Measurements from ENCODE around the gene UQCRQ.

UQCRQ gene

DNA sequence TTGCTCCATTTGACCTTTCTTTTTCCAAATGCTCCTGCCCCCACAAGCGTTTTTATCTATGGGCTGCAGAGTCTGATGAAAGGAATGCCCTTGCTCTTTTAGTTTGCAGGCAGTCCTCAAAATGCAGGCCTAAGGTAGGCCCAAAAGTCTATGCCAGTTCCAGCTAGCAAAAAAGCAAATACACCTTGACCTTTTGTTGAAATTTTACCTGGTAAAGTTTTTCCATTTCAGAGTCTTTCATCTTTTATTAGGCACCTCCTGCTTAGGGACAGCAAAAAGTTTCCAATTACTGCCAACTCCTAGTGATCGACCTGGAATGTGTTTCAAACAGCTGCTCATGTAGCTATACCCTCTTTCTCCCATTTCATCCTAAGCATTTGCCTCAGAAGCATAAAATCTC, 4.4 kb downstream of the UQCRQ start:
- DNase-seq (ENCODE audit: low spot score) (no peak), FAIRE-seq (no peak)

DNA sequence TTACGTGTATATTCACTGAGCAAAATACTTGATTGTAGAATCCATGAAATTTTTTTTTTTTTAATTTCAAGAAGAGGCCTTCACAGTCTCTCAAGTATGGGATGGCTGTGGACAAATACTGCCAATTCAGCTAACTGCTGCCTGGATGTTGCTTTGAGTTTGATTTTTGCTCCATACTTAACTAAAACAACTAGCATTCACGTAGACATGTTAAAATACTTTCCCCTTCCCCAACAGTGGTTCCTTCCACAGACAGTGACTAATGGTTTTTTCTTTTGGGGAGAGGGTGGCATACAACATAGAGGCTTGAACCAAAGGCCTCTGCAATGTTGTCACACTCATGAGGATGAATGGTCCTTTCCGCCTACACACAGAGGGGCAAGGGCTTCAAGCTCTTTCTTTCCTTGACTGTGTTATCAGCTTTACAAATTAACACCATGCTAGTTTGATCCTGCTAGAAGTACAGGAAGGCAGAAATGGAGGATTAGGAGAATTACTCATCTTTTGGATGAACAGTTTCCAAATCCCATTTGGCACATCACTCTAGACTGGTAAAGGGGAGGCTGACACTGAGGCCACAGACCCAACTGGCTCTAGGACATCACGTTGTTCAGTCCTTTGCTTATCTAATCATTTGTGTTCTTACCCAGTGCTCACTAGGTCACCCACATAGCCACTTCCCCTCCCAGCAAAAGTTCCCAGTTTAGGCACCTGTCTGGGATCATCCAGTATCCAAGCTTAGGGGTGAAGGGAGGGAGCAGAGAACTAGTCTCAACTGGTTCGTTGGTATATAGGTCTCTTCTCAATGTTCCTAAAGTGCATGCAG, 5.2 kb downstream of the UQCRQ start:
- DNase-seq (ENCODE audit: low spot score) (no peak), FAIRE-seq (no peak)

- FAIRE-seq, result no peak
- DNase-seq (ENCODE audit: low spot score), result no peak
These were observed 6.3 kb downstream of the UQCRQ start for GRCh38 chr5:132872788-132873118.

DNA sequence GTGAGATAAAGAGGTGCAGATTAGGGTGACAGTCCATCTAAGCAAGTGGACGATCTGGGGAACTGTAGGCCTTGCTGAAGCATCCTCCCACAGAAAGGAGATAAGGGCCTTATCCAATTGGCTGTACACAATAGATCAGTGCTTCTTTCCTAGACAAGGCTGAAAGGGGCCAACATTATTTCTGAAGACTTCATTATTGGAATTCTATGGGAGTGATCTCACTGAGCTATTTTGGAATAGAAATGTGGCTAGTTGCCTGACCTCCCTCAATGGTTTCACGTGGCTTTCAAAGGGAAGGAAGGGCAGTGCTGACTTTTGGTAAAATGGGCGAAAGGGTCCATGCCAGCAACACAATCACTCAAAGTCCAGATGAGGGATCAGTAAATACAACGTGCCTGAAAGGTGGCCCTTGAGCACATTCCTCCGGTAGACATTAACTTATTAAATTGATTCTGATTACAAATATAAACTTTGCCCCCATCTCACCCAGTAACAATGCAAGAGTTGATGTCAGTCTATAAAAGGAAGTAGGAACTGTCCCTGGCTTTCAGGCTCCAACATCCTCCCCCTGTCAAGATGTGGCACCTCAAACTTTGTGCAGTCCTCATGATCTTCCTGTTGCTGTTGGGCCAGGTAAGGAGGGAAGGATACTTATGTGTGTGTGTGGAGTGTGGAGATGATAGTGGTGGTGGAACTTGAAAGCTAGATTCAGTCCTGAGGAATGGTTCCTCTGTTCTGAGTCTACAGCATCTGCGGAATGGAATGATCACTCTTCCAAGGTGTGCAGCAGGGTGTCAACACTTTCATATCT, 6.9 kb downstream of the UQCRQ start, which contains the start of gene LEAP2:
Gene LEAP2, plus strand, starts transcription at position 550 of the 811 bp plus-strand sequence. Its CDS starts 27 bp downstream, at position 577.
- DNase-seq (ENCODE audit: low spot score), result no peak
- no peak for FAIRE-seq

DNA sequence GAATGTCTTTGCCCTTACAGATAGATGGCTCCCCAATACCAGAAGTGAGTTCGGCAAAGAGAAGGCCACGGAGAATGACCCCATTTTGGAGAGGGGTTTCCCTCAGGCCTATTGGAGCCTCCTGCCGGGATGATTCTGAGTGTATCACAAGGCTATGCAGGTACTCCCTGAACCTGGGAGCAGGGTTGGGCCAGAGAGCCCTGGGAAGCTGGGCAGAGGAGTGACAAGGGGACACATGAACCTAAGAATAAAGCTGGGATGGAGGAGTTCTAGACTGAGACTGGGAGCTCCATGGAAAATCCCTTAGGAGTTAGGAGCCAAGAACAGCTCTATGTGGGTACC, 7.5 kb downstream of the UQCRQ start:
- FAIRE-seq, result no peak

DNA sequence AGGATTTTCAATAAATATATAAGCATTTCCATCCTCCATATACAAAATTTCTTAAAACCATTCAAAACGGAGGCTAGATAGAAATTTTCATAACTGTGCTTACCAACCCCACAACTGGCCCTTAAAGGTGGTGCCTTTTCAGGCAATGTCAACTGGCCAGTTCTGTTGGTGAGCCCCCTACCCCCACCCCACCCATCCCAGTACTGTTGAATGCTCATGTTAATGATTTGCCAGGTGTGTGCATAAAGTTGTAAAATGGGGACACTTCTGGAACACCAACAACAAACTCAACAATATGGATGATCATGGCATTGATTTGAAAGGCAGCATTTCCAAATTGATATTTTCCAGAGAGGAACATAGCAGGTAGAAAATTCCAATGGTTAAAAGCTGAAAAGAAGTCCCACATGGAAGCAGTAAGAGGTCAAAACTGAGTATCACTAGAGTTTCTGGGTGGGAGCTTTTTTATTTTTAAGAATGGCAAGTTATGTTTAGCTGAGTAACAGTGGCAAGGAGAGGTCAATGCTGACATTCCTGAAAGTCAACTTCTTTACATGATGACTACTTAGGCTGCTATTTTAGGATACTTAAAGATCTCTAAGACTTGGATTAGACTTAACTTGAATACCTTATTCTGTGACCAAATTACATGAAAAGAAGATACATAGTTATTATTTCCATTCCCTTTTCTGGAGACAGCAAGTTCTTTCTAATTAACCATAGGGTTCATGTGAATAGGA, 9.7 kb downstream of the UQCRQ start:
- FAIRE-seq (peak; percentile 42), DNase-seq (ENCODE audit: low spot score) (no peak)

More for the DNA sequence above, 7.5 kb downstream of the UQCRQ start:
- DNase-seq (ENCODE audit: low spot score), result no peak

GRCh38 chr5:132877466-132877865, 11.0 kb downstream of the UQCRQ start:
- FAIRE-seq, result no peak
- no peak for DNase-seq (ENCODE audit: low spot score)

- no peak for FAIRE-seq
- no peak for DNase-seq (ENCODE audit: low spot score)
These were observed 11.5 kb downstream of the UQCRQ start for GRCh38 chr5:132877938-132878337.

DNA sequence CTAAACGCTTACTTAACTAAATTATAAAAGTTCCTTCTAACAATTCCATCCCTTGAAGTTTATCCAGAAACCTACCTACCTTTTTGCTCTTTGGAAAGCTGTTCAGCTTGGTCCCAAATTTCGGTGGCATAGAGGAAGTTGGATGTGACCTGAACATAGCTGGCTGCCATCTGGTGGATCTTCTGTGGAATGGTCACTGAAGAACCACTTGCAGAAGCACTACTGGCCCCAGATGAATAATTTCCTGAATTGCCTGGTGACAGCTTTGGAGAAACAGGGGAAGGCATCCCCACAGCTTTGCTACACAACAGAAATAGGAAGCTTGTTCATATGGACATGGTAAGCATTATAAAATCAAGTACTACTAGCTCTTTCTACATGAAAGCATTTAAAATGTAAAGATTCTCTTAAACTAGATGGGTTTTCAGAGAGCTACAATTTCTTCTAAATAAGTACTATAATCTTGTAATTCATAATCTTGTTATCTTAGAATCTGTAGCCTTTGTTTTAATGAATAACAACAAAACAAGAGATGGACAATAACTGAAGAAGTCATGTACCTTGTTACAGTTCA, 16.9 kb downstream of the UQCRQ start:
- FAIRE-seq (no peak), DNase-seq (ENCODE audit: low spot score) (peak; percentile 73)

GRCh38 chr5:132884548-132884947, 18.1 kb downstream of the UQCRQ start:
- DNase-seq (ENCODE audit: low spot score) (no peak), FAIRE-seq (no peak)

DNA sequence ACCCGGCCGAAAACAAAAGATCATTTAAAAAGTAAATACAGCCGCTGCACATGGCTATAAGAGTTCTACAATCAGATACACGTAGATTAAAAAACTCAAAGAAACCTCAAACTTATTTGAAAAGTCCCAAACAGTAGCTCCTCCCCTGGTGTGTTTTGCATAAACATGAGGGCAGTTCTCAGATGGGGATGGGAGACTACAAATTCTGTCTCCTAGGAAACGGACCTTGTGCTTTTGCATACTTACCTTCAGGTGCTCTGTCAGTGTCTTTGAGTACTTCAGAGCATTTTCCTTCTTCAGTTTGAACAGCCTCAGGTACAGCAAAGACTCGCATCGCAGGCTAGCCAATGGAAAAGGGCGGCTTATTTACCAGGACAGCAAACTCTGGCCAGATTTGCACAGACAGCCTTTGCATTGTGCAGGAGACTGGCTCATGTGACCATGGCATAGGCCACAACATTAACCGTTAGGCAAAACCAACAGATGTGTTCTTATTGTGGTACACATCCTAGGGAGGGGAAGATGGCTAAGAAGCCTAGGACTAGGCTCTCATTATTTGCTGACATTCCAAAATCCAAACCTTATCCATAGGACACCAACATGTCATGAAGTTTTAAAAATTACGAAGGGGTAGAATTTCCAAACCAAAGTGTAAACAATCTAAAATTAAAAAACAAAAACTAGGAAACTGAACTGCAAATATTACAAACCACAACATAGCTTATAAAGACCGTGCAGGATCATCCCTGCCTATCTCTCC, 19.8 kb downstream of the UQCRQ start:
- DNase-seq (ENCODE audit: low spot score), result no peak
- FAIRE-seq, result no peak

GRCh38 chr5:132887283-132887682, 20.8 kb downstream of the UQCRQ start:
- DNase-seq (ENCODE audit: low spot score) (no peak), FAIRE-seq (no peak)

- no peak for FAIRE-seq
- no peak for DNase-seq (ENCODE audit: low spot score)
These were observed 23.1 kb downstream of the UQCRQ start for GRCh38 chr5:132889501-132889900.

DNA sequence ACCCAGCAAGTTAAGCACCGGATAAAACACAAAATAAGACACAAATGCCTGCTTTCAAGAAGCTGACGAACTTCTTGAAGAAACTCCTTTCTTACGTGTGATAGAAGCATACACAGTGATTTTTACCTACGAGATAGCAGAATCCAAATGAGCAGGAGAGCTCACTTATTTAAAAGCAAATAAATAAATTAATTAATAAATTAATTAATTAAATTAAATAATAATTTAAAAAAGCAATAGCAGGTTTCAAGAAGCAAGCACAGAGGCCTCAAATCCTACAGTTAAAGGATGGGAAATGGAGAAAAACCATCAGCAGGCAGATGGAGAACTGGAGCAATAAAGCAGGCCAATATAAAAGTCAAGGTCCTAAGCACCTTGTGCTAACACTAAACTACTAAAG, 24.4 kb downstream of the UQCRQ start:
- DNase-seq (ENCODE audit: low spot score), result no peak
- FAIRE-seq, result no peak

GRCh38 chr5:132895719-132896305, 29.4 kb downstream of the UQCRQ start:
- DNase-seq (ENCODE audit: low spot score) (no peak), FAIRE-seq (no peak)

- no peak for FAIRE-seq
- no peak for DNase-seq (ENCODE audit: low spot score)
These were observed 30.2 kb downstream of the UQCRQ start for GRCh38 chr5:132896685-132897084.

DNA sequence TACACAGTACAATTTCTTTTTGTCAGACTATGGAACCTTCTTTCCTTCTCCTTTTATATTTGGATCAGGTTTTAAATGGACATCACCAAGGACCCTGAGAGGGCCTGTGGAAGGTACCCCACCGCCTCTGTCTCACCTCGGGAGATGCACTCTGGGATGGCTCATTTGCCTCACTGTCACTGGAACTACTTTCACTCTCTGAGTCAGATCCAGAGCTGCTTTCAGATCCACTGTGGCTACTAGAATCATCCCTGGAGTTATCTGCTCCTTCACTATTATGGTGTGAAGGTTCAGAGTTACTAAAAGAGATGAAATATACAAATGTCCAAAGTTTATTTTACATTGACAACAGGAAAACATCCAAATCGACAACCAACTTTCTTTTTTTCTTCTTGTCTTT, 31.7 kb downstream of the UQCRQ start:
- DNase-seq (ENCODE audit: low spot score) (no peak), FAIRE-seq (no peak)

DNA sequence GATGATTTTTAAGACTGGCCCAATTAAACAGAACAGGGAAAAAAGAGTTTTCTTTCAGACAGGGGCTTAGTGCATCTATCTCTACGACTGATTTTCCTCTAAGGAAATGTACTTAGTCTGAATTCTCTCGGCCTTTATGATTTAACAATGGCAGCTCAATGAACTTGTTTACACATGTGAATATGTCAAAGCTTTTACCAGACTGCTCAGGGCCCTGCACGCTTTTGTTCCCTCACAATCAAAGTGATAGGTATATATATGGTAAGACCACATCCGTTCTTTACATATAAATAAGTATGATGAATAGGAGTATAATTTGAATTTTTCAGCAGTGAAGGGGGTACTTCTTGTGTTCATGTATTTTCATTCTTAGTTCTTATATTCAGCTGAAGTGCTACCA, 34.6 kb downstream of the UQCRQ start:
- DNase-seq (ENCODE audit: low spot score) (no peak), FAIRE-seq (no peak)

DNA sequence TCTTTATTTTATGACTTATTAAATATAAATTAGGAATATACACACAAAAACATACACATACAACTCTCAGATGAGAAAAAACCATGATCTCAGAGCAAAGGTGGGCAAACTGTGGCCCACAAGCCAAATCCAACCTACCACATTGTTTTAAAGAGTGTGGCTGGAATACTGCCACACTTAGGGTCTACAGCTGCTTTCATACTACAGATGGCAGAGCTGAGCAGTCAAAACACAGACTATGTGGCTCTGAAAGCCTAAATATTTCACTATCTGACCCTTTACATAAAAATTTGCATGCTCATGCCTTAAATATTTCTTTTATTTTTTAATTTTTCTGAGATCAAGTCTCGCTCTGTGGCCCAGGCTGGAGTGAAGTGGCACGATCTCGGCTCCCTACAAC, 35.3 kb downstream of the UQCRQ start:
- FAIRE-seq, result no peak
- no peak for DNase-seq (ENCODE audit: low spot score)

- DNase-seq (ENCODE audit: low spot score) (no peak), FAIRE-seq (no peak)
These were observed 39.5 kb downstream of the UQCRQ start for GRCh38 chr5:132905938-132906337.

GRCh38 chr5:132907161-132907560, 40.7 kb downstream of the UQCRQ start:
- DNase-seq (ENCODE audit: low spot score) (no peak), FAIRE-seq (no peak)

Measured in urothelium cell line (cell line).